ENCODE data around the gene NAXD. TPM values are rescaled to one million over a fixed set of nuclear protein-coding genes. Genes with fewer than 3 reads are reported as not detected.

The NAXD gene
- total RNA-seq, 4 donors from 2014 or later: 29.5 to 45.3 (median 36.0) TPM

GRCh38 chr13:110642291-110642981 lies 27.1 kb downstream of the NAXD start:
- Histone ChIP-seq H3K4me3 (no peak overlapping the region), H3K9me3 (no peaks in the 10 kb centered on the region), H3K4me1 (peaks cover 0 to 33% (median 15%) of the 10 kb centered on the region in 3 donors), H3K27me3 (no peaks in the 10 kb centered on the region), H3K27ac (peak overlapping the region in 1 of 4 donors; percentile 19), H3K36me3 (peaks cover 0 to 89% of the 10 kb centered on the region in 2 donors)
- 91% methylated on average over 7 of the region's 40 CpGs; no CpG with 5 or more reads in 1 of the 2 donors for WGBS, 2 donors (ENCODE audit: low coverage in 1 of 2)
- no peak for TF ChIP-seq POLR2AphosphoS5 (IDR thresholded peaks at IDR 0.05)
- TF ChIP-seq EP300 (IDR thresholded peaks at IDR 0.05): no peak
- TF ChIP-seq CTCF (IDR thresholded peaks at IDR 0.05): no peak
- no peak for TF ChIP-seq POLR2A (IDR thresholded peaks at IDR 0.05)
- no peak for ATAC-seq

- H3K36me3 ChIP-seq: peaks cover 0 to 81% of the 10 kb centered on the region in 2 donors
- no peak overlapping the region for H3K27ac ChIP-seq
Observed at GRCh38 chr13:110643324-110643723, 28.0 kb downstream of the NAXD start.

GRCh38 chr13:110643768-110644421 lies 28.6 kb downstream of the NAXD start:
- WGBS, 2 donors (ENCODE audit: low coverage in 1 of 2): 44 to 64% methylated on average over 4 to 5 of the region's 13 CpGs
- Histone ChIP-seq H3K27me3 (no peaks in the 10 kb centered on the region), H3K9me3 (no peaks in the 10 kb centered on the region), H3K4me3 (no peak overlapping the region), H3K27ac (no peak overlapping the region), H3K4me1 (peaks cover 0 to 33% (median 15%) of the 10 kb centered on the region in 3 donors), H3K36me3 (peaks cover 0 to 81% of the 10 kb centered on the region in 2 donors)
- no peak for ATAC-seq
- TF ChIP-seq POLR2AphosphoS5 (IDR thresholded peaks at IDR 0.05): no peak

More at GRCh38 chr13:110643324-110643723, 28.0 kb downstream of the NAXD start:
- no peak overlapping the region for H3K4me3 ChIP-seq
- WGBS, 2 donors (ENCODE audit: low coverage in 1 of 2): 76 to 89% methylated on average over 3 to 8 of the region's 11 CpGs
- H3K27me3 ChIP-seq: no peaks in the 10 kb centered on the region
- TF ChIP-seq CTCF (IDR thresholded peaks at IDR 0.05): no peak
- no peak for TF ChIP-seq POLR2AphosphoS5 (IDR thresholded peaks at IDR 0.05)
- TF ChIP-seq POLR2A (IDR thresholded peaks at IDR 0.05): no peak
- no peak for TF ChIP-seq EP300 (IDR thresholded peaks at IDR 0.05)
- peaks cover 0 to 33% (median 15%) of the 10 kb centered on the region in 3 donors for H3K4me1 ChIP-seq
- no peaks in the 10 kb centered on the region for H3K9me3 ChIP-seq
- ATAC-seq: no peak

- Histone ChIP-seq H3K4me3 (no peak overlapping the region), H3K9me3 (no peaks in the 10 kb centered on the region), H3K27ac (peak overlapping the region in 3 of 4 donors; percentile 2 to 50 (median 40)), H3K36me3 (peaks cover 0 to 80% of the 10 kb centered on the region in 2 donors), H3K4me1 (peaks cover 0 to 33% (median 15%) of the 10 kb centered on the region in 3 donors), H3K27me3 (no peaks in the 10 kb centered on the region)
- peak; percentile 64 for ATAC-seq
- TF ChIP-seq CTCF (IDR thresholded peaks at IDR 0.05) (peak in 2 of 4 experiments; percentile 20 to 53), POLR2A (IDR thresholded peaks at IDR 0.05) (no peak), POLR2AphosphoS5 (IDR thresholded peaks at IDR 0.05) (peak; percentile 26), EP300 (IDR thresholded peaks at IDR 0.05) (no peak)
- 9% methylated on average over 6 of the region's 28 CpGs; no CpG with 5 or more reads in 1 of the 2 donors for WGBS, 2 donors (ENCODE audit: low coverage in 1 of 2)
Observed at GRCh38 chr13:110644892-110645521, 29.7 kb downstream of the NAXD start.

GRCh38 chr13:110645750-110646149 lies 30.4 kb downstream of the NAXD start:
- Histone ChIP-seq H3K27ac (no peak overlapping the region), H3K27me3 (no peaks in the 10 kb centered on the region), H3K36me3 (peaks cover 0 to 80% of the 10 kb centered on the region in 2 donors), H3K4me1 (peaks cover 0 to 26% (median 12%) of the 10 kb centered on the region in 3 donors), H3K9me3 (no peaks in the 10 kb centered on the region), H3K4me3 (no peak overlapping the region)
- 67% methylated on average over 1 of the region's 15 CpGs; no CpG with 5 or more reads in 1 of the 2 donors for WGBS, 2 donors (ENCODE audit: low coverage in 1 of 2)
- ATAC-seq: no peak
- no peak for TF ChIP-seq POLR2AphosphoS5 (IDR thresholded peaks at IDR 0.05)
- TF ChIP-seq EP300 (IDR thresholded peaks at IDR 0.05): no peak
- no peak for TF ChIP-seq POLR2A (IDR thresholded peaks at IDR 0.05)
- no peak for TF ChIP-seq CTCF (IDR thresholded peaks at IDR 0.05)

Measured in gastroesophageal sphincter (tissue), 4 donors.